Activated CD8-positive, alpha-beta memory T cell treated with anti-CD3 and anti-CD28 coated beads, Interleukin-2, amount 50 U/mL, for 4 hours (primary cell): ENCODE results near the gene TMPRSS4.

ENCODE experiments used
- DNase-seq: peaks from one replicate; pipeline ENCODE4 v3.0.0-alpha.2; 2020

Gene TMPRSS4

DNA sequence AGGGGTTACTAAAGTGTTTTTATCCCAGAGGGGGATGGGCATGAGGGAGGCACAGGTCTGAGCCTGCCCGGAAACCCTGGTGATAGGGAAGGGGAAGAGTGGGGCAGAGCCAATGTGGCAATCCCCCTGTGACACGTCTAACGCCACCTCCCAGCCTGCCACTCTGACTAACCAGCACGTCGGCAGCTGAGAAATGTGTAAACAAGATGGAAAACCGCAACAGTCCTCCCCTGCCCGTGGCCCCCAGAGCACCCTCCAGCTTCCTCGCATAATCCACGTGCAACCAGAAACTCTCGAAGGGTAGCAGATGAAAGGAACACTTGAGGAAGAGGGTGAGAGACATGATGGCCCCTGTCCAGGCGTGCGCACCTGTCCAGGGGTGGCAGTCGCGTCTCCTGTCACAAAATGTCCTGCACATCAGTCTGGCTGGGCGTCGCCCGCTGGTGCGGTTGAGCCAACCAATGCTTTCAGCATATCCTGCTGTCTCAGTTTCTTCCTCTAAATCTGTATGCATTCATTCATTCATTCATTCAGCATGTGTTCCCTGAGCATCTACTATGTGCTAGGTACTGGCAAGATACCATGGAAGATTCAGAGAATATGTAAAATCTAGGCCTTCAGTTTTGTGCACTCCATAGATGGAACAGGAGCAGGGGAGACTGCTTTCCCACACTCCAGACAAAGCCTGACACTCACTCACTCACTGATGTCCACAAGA, 4.5 kb downstream of the TMPRSS4 start:
- DNase-seq = no peak

DNA sequence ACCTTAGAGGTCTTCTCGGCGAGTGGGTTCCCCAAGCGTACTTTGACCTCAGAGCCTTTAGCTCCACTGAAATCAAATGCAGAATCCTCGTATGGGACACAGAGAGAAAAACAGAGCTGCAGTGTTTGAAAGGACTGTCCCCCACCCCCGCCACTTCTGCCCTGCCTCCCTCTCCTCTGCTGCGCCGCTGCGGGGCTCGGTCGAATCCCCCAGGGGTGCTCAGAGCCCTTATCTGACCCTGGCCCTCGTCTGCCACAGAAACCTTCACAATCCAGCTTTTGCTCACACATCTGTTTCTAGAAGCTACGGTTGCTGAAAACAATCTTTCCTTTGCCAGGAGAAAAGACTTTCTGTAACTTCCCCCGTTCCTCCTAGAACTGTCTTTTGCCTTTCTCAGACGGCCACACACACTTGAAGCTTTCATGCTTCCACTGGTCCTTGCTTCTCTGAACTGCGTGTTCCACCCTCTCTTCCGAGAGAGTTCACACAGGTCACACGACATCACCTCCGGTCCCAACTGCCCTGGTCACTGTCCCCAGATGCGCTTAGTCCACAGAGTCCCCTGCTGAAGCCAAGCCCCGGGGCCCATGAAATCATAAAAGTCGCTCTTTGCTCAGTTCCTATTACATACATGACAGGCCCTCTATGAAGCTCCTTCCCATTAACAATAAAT, 6.1 kb downstream of the TMPRSS4 start:
- no peak for DNase-seq

DNA sequence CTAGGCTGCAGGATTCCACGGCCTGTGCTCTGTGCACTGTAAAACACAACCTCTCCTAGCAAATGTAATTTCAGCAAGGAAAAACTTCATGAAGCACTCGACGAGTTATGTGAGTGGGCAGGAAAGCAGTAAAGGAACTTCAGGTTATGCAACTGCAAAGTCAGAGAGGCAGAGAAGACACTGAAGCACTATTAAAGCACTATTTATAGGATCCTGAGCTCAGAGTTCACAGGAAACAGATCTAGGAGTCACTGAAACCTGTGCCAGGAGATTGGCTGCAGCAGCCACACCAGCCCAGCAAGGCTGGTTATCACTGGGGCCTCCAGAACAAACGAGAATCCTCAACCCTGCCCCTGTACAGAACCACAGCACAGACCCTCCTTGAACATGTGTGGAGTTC, 7.4 kb downstream of the TMPRSS4 start:
- DNase-seq = no peak

DNA sequence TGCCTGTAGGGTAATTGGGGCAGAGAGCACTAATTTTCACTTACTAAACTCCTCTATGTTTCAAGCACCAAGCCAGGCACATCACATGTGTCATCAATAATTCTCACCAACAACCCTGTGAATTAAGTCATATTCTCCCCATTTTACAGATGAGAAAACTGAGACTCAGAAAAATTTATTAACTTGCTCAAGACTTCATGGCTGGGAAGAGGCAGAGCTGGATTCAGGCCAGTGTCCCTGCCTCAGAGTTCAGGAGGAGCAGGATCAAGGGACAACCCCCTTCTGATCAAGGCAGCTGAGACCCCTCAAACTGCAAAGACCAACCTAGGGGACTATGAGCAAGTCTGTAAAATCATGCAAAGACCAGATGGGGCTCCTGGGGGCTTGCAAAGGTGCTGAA, 7.8 kb downstream of the TMPRSS4 start:
- DNase-seq = no peak

DNA sequence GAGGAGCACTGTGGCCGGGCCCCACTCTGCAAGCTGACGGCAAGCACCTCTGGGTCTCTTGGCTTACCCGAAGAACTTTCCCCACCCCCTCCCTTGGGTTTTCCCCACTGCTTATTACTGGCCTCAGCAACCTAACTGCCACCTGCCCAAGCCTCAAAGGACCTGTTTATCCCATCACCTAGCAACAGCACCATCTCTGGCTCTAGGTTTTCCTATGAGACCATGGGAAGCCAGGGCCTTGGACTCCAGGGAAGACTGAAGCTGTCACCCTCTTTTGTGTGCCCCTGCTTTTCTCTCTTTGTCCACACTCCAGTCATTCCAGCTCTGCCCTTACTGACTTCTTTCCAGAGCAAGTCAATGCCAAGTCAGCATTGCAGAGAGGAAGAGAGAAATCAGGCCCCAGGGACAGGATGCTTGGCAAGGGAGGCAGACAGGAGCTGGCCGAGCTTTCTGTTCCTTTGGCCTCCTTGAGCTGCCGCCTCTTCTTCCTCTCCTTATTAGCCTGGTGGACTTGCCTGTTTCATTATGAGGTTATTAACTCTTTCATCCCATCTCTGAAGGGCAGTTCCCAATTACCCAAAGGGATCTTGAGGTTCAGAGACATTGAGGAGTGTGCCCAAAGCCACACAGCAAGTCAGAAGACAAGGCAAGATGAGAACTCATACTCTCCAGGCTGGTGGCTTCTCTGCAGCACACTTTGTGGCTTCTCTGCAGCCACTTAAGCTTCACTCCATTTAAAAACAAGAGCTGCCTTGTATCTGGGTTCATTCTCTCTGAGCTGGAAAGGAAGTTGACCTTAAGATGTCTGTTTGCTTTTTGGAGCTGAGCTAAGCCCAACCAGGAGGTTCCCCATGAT, 10.3 kb downstream of the TMPRSS4 start, which contains the start of gene SMIM35:
Gene SMIM35 (minus strand): TSS at position 51 of the 856 bp plus-strand sequence. CDS start 206 bp downstream, outside the sequence.
- DNase-seq = no peak

DNA sequence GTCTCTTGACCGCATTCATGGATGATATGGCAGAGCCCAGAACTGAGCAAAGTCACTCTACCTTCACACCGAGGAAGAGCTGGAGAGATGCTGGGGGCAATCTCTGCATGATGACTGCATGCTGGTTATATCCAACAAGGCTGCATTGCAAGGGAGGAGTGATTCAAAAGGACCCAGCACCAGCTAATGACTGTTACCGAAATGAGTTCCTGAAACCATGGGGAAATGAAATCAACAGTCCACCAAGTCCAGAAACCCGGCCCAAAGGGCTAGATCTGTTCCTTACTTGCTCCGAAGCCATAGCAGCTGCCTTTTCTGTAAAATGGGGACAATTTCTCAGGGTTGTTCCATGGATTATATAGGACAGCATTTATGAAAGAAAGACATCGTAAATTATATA, 11.1 kb downstream of the TMPRSS4 start:
- no peak for DNase-seq

DNA sequence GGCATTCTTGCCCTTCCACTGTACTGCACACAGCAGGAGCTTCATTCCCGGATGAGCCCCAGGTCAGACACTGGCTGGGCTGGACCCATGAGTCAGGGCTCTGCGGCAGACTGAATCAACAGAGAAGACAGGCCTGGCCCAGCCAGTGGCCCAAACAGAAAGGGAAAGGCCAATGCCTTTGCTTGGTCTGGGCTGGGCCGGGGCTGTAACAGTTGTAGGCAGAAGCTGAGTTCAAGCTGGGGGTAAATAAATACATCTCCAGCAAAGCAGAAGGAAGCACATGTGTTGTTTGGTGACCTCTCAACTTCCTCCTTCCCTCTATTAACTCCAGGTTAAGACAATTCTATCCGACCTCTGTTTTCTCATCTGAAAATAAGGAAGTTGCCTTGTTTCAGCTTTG, 11.7 kb downstream of the TMPRSS4 start:
- DNase-seq = no peak

DNA sequence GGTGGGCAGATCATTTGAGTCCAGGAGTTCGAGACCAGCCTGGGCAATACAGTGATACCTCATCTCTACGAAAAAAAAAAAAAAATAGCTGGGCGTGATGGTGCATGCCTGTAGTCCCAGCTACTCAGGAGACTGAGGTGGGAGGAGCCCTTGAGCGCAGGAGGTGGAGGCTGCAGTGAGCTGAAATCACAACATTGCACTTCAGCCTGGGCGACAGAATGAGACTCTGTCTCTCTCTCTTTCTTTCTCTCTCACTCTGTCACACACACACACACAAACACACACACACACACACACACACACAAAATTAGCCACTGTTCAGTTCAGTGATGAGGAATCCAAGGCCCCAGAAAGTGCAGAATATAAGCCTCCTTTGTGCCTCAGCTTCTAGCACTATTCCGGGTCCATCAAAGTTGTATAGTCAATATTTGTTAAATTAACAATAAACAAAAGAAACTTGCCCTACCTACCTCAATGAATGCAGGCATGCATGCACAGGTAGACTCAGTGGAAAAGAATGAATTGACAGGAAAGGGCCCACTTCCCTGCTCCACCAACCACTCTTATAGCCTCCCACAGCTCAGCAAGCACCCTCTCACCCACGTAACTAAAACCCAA, 13.8 kb downstream of the TMPRSS4 start:
- no peak for DNase-seq

DNA sequence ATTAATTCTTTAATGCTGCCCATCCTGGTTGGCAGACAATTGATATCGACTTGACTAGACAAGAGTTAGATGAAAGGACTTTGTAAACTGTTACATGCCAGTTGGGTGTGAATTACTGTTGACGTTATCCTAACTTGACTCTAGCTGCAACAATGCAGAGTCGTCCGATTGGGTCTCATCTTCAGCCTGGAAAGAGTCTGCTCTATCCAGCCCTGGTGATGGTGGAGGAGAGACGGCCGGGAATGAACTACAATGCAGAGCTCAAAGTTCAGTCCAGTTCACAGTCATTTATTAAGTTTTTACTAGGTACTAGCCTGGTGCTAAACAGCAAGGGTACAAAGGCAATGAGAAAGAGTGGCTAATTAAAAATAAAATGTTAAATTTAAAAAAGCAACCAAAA, 14.8 kb downstream of the TMPRSS4 start:
- no peak for DNase-seq

DNA sequence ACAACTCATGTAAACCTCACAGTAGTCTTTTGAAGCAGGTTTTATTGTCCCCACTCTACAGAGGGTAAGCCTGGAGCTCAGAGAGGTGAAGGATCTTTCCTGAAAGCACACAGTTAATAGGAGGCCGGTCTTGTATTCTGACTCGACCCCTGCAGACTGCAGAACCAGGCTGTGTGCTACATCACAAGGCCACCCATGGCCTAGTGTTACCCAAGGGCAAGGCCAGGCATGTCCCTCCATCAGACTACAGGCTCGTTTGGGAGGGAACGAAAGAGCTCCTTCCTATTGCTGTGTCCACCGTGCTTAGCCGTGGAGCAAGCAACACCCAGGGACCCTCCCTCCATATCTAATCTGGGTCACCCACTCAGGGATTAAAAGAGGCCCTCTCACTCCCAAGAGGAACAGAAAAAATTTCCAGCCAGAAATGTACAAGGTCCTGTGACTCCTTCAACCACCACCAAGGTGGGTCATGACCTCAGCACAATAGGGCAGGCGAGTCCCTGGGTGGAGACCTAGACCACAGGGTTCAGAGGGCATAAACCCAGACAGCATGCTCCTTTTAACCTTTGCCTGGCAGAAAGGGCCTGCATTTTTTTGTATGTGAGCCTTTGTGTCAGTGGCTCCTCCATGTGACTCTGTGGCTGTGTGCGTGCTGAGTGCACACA, 16.2 kb downstream of the TMPRSS4 start:
- DNase-seq = no peak

DNA sequence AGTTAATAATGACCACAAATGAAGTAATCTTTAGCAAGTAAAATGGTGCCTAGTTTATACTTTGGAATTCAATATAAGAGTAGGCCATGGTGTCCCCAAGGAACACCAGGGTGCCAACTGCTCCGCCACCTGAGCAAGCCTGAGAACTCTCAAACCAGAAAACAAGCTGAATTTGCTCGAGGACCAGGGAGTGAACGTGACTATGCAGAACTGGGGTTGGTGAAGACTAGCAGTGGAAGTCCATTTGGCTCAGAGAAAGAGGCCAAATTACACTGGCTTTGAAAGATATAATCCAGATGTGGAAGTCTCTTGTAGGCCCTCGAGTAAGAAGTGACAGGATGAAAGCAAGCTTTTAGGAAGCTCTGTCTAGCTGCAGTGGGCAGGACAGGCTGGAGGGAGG, 18.6 kb downstream of the TMPRSS4 start:
- no peak for DNase-seq

DNA sequence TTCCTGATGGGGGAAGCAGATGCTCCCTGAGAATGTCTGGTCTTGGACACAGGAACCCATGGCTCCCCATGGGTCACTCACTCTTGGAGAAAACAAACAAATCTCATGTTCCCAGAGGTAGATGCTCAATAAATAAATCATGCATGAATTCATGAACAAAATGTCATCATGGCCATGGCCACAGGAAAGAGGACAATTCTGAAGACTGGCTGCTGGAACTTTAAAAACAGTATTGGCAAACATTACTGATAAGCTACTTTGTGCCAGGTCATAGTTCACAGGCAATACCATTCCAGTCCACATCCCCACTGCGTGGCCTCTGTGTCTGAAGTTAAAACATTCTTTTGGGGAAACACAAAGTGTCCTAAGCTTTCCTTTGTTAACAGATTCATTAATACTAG, 19.1 kb downstream of the TMPRSS4 start:
- DNase-seq = no peak

DNA sequence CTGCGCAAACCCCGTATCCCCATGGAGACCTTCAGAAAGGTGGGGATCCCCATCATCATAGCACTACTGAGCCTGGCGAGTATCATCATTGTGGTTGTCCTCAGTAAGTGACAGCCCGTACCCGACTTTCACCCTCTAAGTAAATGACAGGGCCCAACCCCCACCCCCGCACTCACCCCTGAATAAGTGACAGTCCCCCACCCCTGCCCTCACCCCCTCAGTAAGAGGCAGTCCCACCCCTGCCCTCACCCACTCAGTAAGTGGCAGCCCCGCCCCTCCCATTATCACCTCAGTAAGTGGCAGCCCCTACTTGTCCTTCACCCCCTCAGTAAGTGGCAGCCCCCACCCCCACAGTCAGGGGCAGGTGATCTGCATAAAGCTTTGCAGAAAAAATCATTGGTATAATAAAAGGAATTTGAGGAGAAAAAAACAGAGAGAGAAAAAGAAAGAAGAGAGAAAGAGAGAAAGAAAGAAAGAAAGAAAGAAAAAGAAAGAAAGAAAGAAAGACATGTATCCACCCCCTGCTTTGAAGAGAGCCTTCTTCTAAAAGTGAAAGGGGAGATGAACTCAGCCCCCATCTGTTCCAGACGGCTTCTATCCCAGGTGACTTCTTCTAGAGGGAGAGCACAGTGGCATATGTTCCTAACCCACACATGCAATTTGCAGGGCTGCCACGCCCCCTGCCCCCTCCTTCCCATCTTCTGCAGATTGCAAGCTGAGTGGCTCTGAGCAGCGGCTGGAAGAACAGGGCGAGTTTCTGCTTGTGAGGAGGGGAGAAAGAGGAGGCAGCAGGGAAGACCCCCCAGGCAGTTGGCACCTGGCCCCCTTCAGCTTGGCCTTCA, 22.3 kb downstream of the TMPRSS4 start:
- DNase-seq = no peak

DNA sequence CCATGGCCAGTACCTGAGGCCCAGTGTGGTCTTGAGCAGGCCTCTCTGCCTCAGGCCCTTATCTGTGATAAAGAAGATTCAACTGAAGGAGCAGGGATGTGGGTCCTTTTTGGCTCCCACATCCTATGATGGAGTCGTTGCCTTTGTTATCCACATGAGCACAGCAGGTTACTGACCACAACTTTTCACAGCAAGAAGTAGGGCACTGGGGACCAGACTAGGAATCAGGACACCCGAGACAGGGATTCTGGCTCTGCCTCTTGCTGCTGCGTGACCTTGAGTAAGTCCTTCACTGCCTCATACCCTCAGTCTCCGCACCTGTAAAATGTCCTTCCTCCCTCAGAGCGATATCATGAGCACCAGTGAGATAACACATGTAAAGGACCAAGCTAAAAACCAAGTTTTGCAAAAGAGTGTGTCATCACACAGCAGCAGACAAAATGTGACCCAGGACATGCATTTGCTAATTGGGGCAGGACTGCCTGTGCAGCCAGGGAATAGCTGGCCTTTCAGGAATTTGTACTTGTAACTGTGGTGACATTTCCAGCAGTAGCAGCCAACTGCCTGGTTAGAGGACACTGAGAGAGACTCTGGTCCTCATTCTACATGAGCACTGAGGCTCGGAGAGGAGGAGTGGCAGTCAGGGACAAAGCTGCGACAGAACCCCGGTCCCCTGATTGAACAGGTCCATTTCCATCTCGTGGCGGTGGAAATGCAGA, 23.1 kb downstream of the TMPRSS4 start:
- DNase-seq = no peak

DNA sequence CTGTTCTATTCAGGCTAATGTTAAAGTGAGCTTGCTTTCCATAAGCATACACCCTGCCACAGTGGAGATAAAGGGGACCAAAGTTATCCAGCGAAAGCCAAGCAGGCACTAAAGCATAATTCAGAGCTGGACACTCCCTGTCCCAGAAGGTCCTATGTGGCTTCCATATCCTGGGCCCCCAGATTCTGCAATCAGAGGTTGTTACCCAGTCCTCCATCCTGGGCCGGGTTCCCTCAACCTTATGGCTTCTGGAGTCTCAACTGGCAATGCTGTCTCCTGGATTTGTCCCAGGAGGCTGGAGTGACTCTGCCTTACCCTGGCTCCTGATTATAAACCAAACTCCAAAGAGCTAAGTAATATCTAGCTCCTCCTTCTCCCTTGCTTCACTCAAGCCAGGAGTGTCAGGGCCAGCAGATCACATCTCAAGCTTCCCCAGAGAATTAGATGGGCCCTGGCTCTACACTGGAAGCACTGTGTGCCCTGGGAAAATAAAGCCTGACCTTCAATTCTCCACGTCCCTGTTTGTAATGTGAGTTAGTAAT, 23.9 kb downstream of the TMPRSS4 start:
- DNase-seq = no peak

DNA sequence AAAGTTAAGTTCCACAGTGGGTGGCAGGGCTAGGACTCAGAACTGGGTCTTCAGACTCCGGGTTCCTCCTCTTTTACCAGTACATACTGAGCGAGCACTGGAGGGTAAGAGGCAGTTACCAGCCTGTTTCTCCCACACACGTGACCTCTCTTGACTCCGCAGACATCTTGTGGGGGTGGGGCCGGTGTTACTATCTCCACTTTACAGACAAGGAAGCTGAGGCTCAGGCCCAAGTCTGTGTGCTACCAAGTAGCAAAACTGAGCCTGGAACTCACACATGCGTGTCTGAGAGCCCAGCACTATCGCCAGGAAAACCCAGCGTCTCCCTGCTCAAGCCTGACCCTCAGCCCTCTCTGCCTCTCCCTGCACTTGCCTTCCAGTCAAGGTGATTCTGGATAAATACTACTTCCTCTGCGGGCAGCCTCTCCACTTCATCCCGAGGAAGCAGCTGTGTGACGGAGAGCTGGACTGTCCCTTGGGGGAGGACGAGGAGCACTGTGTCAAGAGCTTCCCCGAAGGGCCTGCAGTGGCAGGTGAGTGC, 25.9 kb downstream of the TMPRSS4 start:
- no peak for DNase-seq

DNA sequence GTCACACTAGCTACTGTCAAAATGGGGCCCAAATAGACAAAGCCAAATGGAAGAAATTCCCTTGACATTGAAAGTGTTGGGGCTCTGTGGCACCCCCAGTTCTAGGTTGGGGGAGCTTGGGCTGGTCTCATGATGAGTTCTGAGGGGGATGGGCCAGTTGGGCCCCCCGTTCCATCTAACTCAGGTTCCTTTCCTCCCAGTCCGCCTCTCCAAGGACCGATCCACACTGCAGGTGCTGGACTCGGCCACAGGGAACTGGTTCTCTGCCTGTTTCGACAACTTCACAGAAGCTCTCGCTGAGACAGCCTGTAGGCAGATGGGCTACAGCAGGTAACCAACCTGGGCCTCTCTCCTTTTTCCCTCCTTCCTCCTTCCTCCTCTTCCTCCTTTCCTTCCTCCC, 27.6 kb downstream of the TMPRSS4 start:
- no peak for DNase-seq

DNA sequence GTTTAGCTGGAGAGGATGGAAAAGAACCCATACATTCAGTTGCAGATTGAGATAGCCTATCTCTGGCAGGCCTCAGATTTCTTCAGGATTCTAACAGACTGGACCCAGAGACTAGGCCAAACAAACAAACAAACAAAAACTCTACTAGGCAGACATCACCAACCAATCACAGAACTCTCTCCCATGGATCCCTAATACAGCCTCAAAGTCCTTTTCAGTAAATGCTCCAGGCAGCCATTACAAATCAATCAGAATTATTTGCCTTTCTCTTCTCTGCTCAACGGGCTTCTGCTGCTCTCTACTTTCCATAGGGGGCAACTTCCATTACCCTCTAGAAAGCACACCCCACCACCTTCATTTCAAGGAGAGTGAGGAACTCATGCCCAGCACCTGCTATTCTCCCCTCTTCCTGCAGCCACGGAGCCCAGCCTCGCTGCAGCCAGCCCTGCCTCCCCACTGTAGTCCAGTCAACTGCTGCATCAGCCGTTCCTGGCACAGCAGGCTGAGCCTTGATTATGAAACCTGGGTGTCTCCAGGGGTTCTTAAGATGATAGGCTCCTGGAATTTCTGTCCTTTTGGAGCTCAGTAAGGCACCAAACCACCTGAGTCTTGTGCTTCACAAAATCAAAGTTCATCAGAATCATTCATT, 28.9 kb downstream of the TMPRSS4 start:
- DNase-seq = no peak

DNA sequence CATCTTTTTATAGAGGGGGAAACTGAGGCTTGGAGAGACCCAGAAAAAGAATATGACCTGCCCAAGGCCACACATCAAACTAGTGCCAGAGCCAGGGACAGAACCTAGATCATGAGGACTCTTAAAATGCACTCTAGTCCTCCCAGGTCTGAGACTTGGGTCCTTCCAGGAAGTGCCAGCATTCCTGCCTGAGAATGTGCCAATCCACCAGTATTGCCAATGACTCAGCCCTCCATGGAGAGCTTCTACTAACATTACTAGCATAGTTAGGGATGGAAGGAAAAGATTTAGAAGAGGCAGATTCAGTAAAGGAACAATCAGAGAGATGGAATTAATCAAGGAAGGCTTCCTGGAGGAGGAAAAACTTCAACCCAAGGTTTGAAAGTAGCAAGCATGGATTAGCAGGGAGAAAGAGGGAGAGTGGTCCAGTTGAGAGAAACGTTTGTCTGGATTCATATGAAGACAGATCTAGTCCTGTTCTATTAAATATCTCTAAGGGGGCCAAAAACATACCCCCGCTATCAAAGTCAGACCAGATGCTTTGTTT, 30.0 kb downstream of the TMPRSS4 start:
- DNase-seq = no peak

DNA sequence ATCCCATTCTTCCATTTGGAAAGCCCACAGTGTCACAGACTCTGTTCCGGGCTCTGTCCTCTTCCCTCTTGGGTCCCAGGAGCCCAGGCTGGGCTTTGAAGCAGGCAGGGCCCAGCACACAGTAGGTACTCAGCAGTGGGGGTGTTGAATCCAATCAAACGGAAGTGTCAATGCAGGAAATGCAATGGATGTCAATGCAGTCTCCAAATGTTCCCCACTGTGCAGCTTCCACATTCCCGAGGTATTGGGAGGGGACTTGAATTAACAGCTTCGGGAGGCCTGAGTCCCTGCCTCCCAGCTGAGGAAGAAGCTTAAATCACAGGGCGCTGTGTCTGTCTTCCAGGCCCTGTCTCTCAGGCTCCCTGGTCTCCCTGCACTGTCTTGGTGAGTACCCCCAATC, 31.6 kb downstream of the TMPRSS4 start:
- no peak for DNase-seq
